ENCODE data around the gene SURF6. TPM values are rescaled to one million over a fixed set of nuclear protein-coding genes. Genes with fewer than 3 reads are reported as not detected.

SURF6 gene
- total RNA-seq, 4 donors from 2014 or later = 22.5 to 36.3 (median 25.8) TPM

DNA sequence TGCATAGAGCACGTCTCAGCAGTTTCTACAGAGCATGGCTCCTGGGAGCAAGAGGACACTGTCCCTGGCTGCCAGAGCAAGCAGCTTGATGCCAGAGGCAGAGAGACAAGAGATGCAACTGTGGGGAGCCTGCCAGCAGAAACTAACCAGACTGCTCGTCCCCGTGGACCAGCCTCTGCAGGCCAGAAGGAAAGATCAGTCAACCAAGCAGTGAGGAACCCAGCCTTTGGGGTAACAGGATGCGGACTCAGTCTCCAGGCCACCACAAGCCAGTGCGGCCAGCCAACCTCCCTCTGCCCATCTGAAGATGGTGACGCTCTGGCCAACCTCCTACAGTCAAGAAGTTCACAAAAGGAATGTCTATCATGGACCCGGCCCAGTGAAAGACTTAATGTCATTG lies 36.2 kb upstream of the SURF6 start:
- no peaks in the 10 kb centered on the region for H3K27me3 ChIP-seq
- no peak overlapping the region for H3K27ac ChIP-seq
- no peak for ATAC-seq
- no peak for TF ChIP-seq POLR2AphosphoS5 (IDR thresholded peaks at IDR 0.05)
- no peak for TF ChIP-seq POLR2A (IDR thresholded peaks at IDR 0.05)
- TF ChIP-seq, protein P1, sequence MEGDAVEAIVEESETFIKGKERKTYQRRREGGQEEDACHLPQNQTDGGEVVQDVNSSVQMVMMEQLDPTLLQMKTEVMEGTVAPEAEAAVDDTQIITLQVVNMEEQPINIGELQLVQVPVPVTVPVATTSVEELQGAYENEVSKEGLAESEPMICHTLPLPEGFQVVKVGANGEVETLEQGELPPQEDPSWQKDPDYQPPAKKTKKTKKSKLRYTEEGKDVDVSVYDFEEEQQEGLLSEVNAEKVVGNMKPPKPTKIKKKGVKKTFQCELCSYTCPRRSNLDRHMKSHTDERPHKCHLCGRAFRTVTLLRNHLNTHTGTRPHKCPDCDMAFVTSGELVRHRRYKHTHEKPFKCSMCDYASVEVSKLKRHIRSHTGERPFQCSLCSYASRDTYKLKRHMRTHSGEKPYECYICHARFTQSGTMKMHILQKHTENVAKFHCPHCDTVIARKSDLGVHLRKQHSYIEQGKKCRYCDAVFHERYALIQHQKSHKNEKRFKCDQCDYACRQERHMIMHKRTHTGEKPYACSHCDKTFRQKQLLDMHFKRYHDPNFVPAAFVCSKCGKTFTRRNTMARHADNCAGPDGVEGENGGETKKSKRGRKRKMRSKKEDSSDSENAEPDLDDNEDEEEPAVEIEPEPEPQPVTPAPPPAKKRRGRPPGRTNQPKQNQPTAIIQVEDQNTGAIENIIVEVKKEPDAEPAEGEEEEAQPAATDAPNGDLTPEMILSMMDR (IDR thresholded peaks at IDR 0.05) = no peak
- no peak for TF ChIP-seq EP300 (IDR thresholded peaks at IDR 0.05)
- WGBS, 2 donors (ENCODE audit: low coverage in 1 of 2) = 14 to 79% methylated on average over 1 to 3 of the region's 7 CpGs
- peaks cover 0 to 89% (median 55%) of the 10 kb centered on the region in 3 donors for H3K4me1 ChIP-seq
- peaks cover 0 to 38% of the 10 kb centered on the region in 2 donors for H3K36me3 ChIP-seq
- no peaks in the 10 kb centered on the region for H3K9me3 ChIP-seq
- no peak overlapping the region for H3K4me3 ChIP-seq

DNA sequence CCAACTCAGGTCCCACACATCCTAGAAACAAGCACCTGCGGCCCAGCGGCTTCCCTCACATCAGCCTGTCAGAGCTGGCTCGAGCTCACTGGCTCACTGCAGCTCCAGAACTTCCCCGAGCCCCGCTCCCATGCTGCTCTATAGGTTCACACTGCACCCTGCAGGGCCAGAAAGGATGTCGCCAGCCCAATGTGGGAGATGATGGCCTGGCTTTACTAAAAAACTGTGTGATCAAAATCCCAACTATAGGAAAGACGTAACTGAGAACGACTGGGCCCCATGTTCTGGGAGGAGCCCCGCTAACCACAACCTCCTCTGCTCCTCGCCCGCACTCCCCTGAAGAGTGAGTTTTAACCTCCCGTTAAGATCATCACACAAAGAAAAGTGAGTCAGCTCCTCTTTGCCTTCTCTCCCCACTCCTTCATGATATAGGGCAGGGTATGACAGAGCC lies 35.3 kb upstream of the SURF6 start:
- H3K36me3 ChIP-seq = peaks cover 0 to 46% of the 10 kb centered on the region in 2 donors
- H3K27me3 ChIP-seq = no peaks in the 10 kb centered on the region
- WGBS, 2 donors (ENCODE audit: low coverage in 1 of 2) = 56 to 61% methylated on average over 9 to 10 of the region's 12 CpGs
- TF ChIP-seq, protein P1 (IDR thresholded peaks at IDR 0.05) = no peak
- TF ChIP-seq POLR2AphosphoS5 (IDR thresholded peaks at IDR 0.05) = no peak
- TF ChIP-seq EP300 (IDR thresholded peaks at IDR 0.05) = no peak
- no peak for TF ChIP-seq POLR2A (IDR thresholded peaks at IDR 0.05)
- no peak for ATAC-seq
- no peak overlapping the region for H3K4me3 ChIP-seq
- no peak overlapping the region for H3K27ac ChIP-seq
- no peaks in the 10 kb centered on the region for H3K9me3 ChIP-seq
- peaks cover 0 to 86% (median 49%) of the 10 kb centered on the region in 3 donors for H3K4me1 ChIP-seq

DNA sequence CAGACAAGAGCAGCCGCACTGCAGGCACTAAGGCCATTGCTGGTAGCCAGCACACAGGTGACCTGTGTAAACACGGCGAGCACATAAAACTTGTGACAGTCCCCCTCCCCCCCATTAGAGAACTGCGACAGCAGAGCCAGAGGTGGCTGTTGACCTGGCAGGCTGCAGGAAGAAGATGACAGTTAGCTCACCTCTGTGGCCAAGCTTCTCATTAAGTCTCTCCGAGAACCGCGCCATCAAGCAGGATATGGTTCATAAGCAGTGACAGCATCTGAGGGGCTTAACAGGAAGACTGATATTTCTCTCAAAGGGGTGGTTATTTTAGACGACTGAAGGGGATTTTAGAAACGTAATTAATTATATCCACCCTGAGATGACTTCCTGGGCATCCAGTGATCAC lies 34.7 kb upstream of the SURF6 start:
- TF ChIP-seq EP300 (IDR thresholded peaks at IDR 0.05) = no peak
- TF ChIP-seq, protein P1 (IDR thresholded peaks at IDR 0.05) = no peak
- H3K4me3 ChIP-seq = no peak overlapping the region
- H3K4me1 ChIP-seq = peaks cover 0 to 84% (median 49%) of the 10 kb centered on the region in 3 donors
- H3K36me3 ChIP-seq = peaks cover 0 to 52% of the 10 kb centered on the region in 2 donors
- H3K27ac ChIP-seq = no peak overlapping the region
- no peaks in the 10 kb centered on the region for H3K9me3 ChIP-seq
- ATAC-seq = no peak
- WGBS, 2 donors (ENCODE audit: low coverage in 1 of 2) = 80% methylated on average over 1 of the region's 9 CpGs; no CpG with 5 or more reads in 1 of the 2 donors
- no peaks in the 10 kb centered on the region for H3K27me3 ChIP-seq

DNA sequence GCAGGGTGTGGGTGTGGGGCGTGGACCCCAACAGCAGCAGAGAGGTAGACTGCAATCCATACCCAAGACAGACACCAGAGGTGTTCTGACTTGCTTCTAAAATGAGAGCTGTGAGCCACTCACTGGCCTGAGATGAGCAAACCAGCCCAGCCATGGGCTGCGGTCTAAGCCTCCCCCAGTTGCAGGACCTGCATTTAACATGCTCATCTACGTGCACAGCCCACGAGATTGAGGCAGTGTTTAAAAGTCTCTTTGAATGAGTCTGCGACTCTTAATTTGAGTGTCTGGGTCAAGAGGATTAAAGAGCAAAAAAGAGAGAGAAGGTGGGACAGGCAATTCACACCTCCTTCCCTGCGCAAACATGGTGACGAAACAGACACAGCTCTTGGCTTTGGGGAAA lies 33.9 kb upstream of the SURF6 start:
- Histone ChIP-seq H3K36me3 (peaks cover 0 to 60% of the 10 kb centered on the region in 2 donors), H3K4me3 (no peak overlapping the region), H3K27me3 (no peaks in the 10 kb centered on the region), H3K9me3 (no peaks in the 10 kb centered on the region), H3K27ac (no peak overlapping the region), H3K4me1 (peaks cover 0 to 83% (median 49%) of the 10 kb centered on the region in 3 donors)
- TF ChIP-seq, protein P1 (IDR thresholded peaks at IDR 0.05) = no peak
- no peak for TF ChIP-seq EP300 (IDR thresholded peaks at IDR 0.05)
- TF ChIP-seq POLR2A (IDR thresholded peaks at IDR 0.05) = no peak
- no peak for TF ChIP-seq POLR2AphosphoS5 (IDR thresholded peaks at IDR 0.05)
- ATAC-seq = no peak
- 65 to 95% methylated on average over 3 of the region's 7 CpGs for WGBS, 2 donors (ENCODE audit: low coverage in 1 of 2)

DNA sequence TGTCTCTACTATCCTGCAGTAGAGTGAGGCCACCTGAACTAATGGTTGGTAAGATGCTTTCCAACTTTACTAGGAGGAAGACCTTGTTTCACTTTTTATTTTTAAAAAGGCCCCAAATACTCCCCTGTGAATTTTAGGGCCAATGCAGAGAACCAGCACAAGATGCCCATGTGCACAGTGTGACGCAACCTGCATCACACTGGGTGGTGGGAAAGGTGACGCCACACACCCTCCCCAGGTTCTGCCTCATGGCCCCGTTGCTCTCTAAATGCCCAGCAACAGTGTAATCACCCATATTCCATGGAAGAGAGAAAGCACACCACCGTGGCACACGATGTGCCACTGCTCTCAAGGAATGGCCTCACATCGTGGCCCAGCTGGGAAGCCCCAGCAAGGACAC lies 33.4 kb upstream of the SURF6 start:
- TF ChIP-seq POLR2AphosphoS5 (IDR thresholded peaks at IDR 0.05) (no peak), EP300 (IDR thresholded peaks at IDR 0.05) (no peak), POLR2A (IDR thresholded peaks at IDR 0.05) (no peak)
- TF ChIP-seq, protein P1 (IDR thresholded peaks at IDR 0.05) = no peak
- no peak overlapping the region for H3K27ac ChIP-seq
- no peaks in the 10 kb centered on the region for H3K27me3 ChIP-seq
- H3K4me3 ChIP-seq = no peak overlapping the region
- ATAC-seq = no peak
- no peaks in the 10 kb centered on the region for H3K9me3 ChIP-seq
- peaks cover 0 to 77% (median 46%) of the 10 kb centered on the region in 3 donors for H3K4me1 ChIP-seq
- 50% methylated on average over 1 of the region's 6 CpGs; no CpG with 5 or more reads in 1 of the 2 donors for WGBS, 2 donors (ENCODE audit: low coverage in 1 of 2)
- H3K36me3 ChIP-seq = peaks cover 0 to 65% of the 10 kb centered on the region in 2 donors
